Neural cell (in vitro differentiated cells): Measurements from ENCODE around the gene SAMD3. TPM values are rescaled to one million over a fixed set of nuclear protein-coding genes. Genes with fewer than 3 reads are reported as not detected.

ENCODE experiments used
- H2AFZ ChIP-seq: fragments of 200-600, 300-800 bp; sonication (generic), shearing (Covaris generic); 2 replicates; pipeline ENCODE4 v1.6.0; 2014; ENCODE audit warnings: low read depth, mild to moderate bottlenecking, antibody characterized with exemption, low read length, moderate library complexity
- H3F3A ChIP-seq: fragments of 200-600 bp; shearing (Covaris generic); 2 replicates; pipeline ENCODE4 v1.6.1; 2016; ENCODE audit warnings: mild to moderate bottlenecking, moderate library complexity, mixed read lengths, antibody characterized with exemption, low read length; ENCODE audit not compliant: insufficient read depth, poor library complexity, severe bottlenecking
- H3K27ac ChIP-seq: fragments of 200-600, 300-800 bp; sonication (generic), shearing (Covaris generic); 2 replicates; pipeline ENCODE4 v1.5.1; 2014; ENCODE audit warnings: mild to moderate bottlenecking, low read length, moderate library complexity
- H3K27me3 ChIP-seq: fragments of 300-800, 200-600 bp; sonication (generic), shearing (Covaris generic); 2 replicates; pipeline ENCODE4 v1.6.0; 2014; ENCODE audit warnings: mild to moderate bottlenecking, low read depth, low read length, moderate library complexity; ENCODE audit not compliant: insufficient read depth
- H3K36me3 ChIP-seq: fragments of 300-800, 200-600 bp; sonication (generic), shearing (Covaris generic); 2 replicates; pipeline ENCODE4 v1.5.1; 2014; ENCODE audit warnings: mild to moderate bottlenecking, antibody characterized with exemption, low read length, moderate library complexity; ENCODE audit not compliant: insufficient read depth
- H3K4me2 ChIP-seq: fragments of 300-800, 200-600 bp; sonication (generic), shearing (Covaris generic); 2 replicates; pipeline ENCODE4 v1.6.0; 2014; ENCODE audit warnings: mild to moderate bottlenecking, low read length
- H3K4me3 ChIP-seq: fragments of 300-800, 200-600 bp; sonication (generic), shearing (Covaris generic); 2 replicates; pipeline ENCODE4 v1.5.1; 2014; ENCODE audit warnings: mild to moderate bottlenecking, low read length, moderate library complexity
- H3K79me2 ChIP-seq: fragments of 200-600 bp; shearing (Covaris generic); replicated peaks from 2 replicates; pipeline ENCODE4 v1.6.0; 2014; ENCODE audit warnings: mild to moderate bottlenecking, low read length, moderate library complexity; ENCODE audit not compliant: insufficient read depth
- H3K9ac ChIP-seq: fragments of 300-800, 200-600 bp; sonication (generic), shearing (Covaris generic); 2 replicates; pipeline ENCODE4 v1.6.1; 2016; ENCODE audit warnings: mild to moderate bottlenecking, low read length, mixed read lengths
- H3K9me2 ChIP-seq: fragments of 200-600 bp; shearing (Covaris generic); 2 replicates; pipeline ENCODE4 v1.6.1; 2016; ENCODE audit warnings: mild to moderate bottlenecking, low read length, mixed read lengths; ENCODE audit not compliant: insufficient read depth
- H3K9me3 ChIP-seq: fragments of 200-600, 300-800 bp; sonication (generic), shearing (Covaris generic); 2 replicates; pipeline ENCODE4 v1.6.1; 2016; ENCODE audit warnings: mild to moderate bottlenecking, mixed run types, low read length, moderate library complexity, mixed read lengths
- H4K20me1 ChIP-seq: fragments of 200-600 bp; shearing (Covaris generic); 2 replicates; pipeline ENCODE4 v1.6.1; 2016; ENCODE audit warnings: mild to moderate bottlenecking, mixed run types; ENCODE audit not compliant: insufficient read depth
- CTCF ChIP-seq: fragments of 450-650 bp; IDR thresholded peaks from 2 replicates; pipeline ENCODE4 v1.5.1; 2014; ENCODE audit warnings: antibody characterized with exemption, mild to moderate bottlenecking, moderate library complexity; ENCODE audit not compliant: poor library complexity, severe bottlenecking
- EP300 ChIP-seq: fragments of 450-650 bp; conservative IDR thresholded peaks from 2 replicates; pipeline ENCODE4 v1.6.1; 2014; ENCODE audit warnings: antibody characterized with exemption, mild to moderate bottlenecking, moderate library complexity; ENCODE audit not compliant: poor library complexity, severe bottlenecking
- EZH2 ChIP-seq: fragments of 200-600, 300-800 bp; shearing (Covaris generic), sonication (generic); IDR thresholded peaks from 2 replicates; pipeline ENCODE4 v1.6.1; 2014; ENCODE audit warnings: antibody characterized with exemption, low read length, borderline replicate concordance, mild to moderate bottlenecking; ENCODE audit not compliant: insufficient read depth, poor library complexity, severe bottlenecking
- MXI1 ChIP-seq: fragments of 450-650 bp; conservative IDR thresholded peaks from 2 replicates; pipeline ENCODE4 v1.6.1; 2014; ENCODE audit warnings: antibody characterized with exemption, mild to moderate bottlenecking; ENCODE audit not compliant: poor library complexity, severe bottlenecking
- POLR2AphosphoS5 ChIP-seq: IDR thresholded peaks from 2 replicates; pipeline ENCODE4 v1.6.1; 2012
- RAD21 ChIP-seq: fragments of 450-650 bp; conservative IDR thresholded peaks from 2 replicates; pipeline ENCODE4 v1.6.1; 2014; ENCODE audit warnings: antibody characterized with exemption, mild to moderate bottlenecking, moderate library complexity
- REST ChIP-seq: IDR thresholded peaks from 2 replicates; pipeline ENCODE4 v1.6.1; 2012; ENCODE audit warnings: borderline replicate concordance
- SMC3 ChIP-seq: fragments of 450-650 bp; conservative IDR thresholded peaks from 2 replicates; pipeline ENCODE4 v1.6.1; 2014; ENCODE audit warnings: antibody characterized with exemption, mild to moderate bottlenecking, moderate library complexity; ENCODE audit not compliant: poor library complexity
- TAF1 ChIP-seq: IDR thresholded peaks from 2 replicates; pipeline ENCODE4 v1.6.1; 2012; ENCODE audit warnings: low read depth
- polyA plus RNA-seq: library from polyadenylated mRNA; depleted of rRNA; stranded (reverse); fragments of >200 nt; gene quantifications from 2 replicates; pipeline ENCODE4 v1.2.3, GENCODE V29; 2014

Gene SAMD3
- polyA plus RNA-seq, 1 donor from 2014 or later: 17.1 TPM

GRCh38 chr6:130162421-130162820 is 60.3 kb downstream of the SAMD3 start:
- H2AFZ ChIP-seq: no peak overlapping the region
- no peak overlapping the region for H3K27ac ChIP-seq
- H3K27me3 ChIP-seq: no peaks in the 10 kb centered on the region
- no peaks in the 10 kb centered on the region for H3K9me2 ChIP-seq
- H3F3A ChIP-seq: no peaks in the 10 kb centered on the region
- H3K79me2 ChIP-seq: no peaks in the 10 kb centered on the region
- H3K4me3 ChIP-seq: no peak overlapping the region
- H3K9ac ChIP-seq: no peak overlapping the region
- no peaks in the 10 kb centered on the region for H3K36me3 ChIP-seq
- H3K9me3 ChIP-seq: no peaks in the 10 kb centered on the region
- no peak for TF ChIP-seq TAF1
- no peak for TF ChIP-seq SMC3
- TF ChIP-seq EP300: no peak
- no peak for TF ChIP-seq POLR2AphosphoS5
- TF ChIP-seq RAD21: no peak
- no peak for TF ChIP-seq CTCF
- no peak for TF ChIP-seq REST
- H4K20me1 ChIP-seq: no peaks in the 10 kb centered on the region
- H3K4me2 ChIP-seq: no peak overlapping the region

- Histone ChIP-seq H3K4me3 (no peak overlapping the region), H3K9ac (no peak overlapping the region), H3K27ac (no peak overlapping the region), H3K9me3 (no peaks in the 10 kb centered on the region), H3F3A (no peaks in the 10 kb centered on the region), H2AFZ (no peak overlapping the region), H3K4me2 (no peak overlapping the region), H4K20me1 (no peaks in the 10 kb centered on the region), H3K9me2 (no peaks in the 10 kb centered on the region), H3K27me3 (no peaks in the 10 kb centered on the region), H3K36me3 (no peaks in the 10 kb centered on the region), H3K79me2 (no peaks in the 10 kb centered on the region)
- no peak for TF ChIP-seq REST
- no peak for TF ChIP-seq TAF1
- TF ChIP-seq POLR2AphosphoS5: no peak
- TF ChIP-seq EP300: no peak
- TF ChIP-seq MXI1: no peak
- TF ChIP-seq CTCF: no peak
- no peak for TF ChIP-seq EZH2
- no peak for TF ChIP-seq SMC3
- TF ChIP-seq RAD21: no peak
Observed at GRCh38 chr6:130161683-130162404, 60.9 kb downstream of the SAMD3 start.
